Measurements from ENCODE around the gene BAZ2A. TPM values are rescaled to one million over a fixed set of nuclear protein-coding genes. Genes with fewer than 3 reads are reported as not detected.

The BAZ2A gene
- polyA plus RNA-seq, 2 donors, result 16.4 to 47.5 TPM

- Histone ChIP-seq H3K4me1 (ENCODE audit: control insufficient read depth in 2 of 2, insufficient read depth in 2 of 2, low read length in 1 of 2) (no peaks in the 10 kb centered on the region), H3K9me3 (ENCODE audit: control insufficient read depth in 2 of 2, insufficient read depth in 1 of 2, low read depth in 1 of 2, low read length in 1 of 2) (no peaks in the 10 kb centered on the region), H3K27ac (ENCODE audit: low read depth in 2 of 2, low read length in 1 of 2) (no peak overlapping the region), H3K4me3 (ENCODE audit: low read depth in 1 of 2, low read length in 2 of 2) (no peak overlapping the region), H3K36me3 (ENCODE audit: control insufficient read depth in 2 of 2, insufficient read depth in 2 of 2, low read length in 1 of 2) (no peaks in the 10 kb centered on the region), H3K27me3 (ENCODE audit: control insufficient read depth in 1 of 2, insufficient read depth in 2 of 2, low read length in 2 of 2) (no peaks in the 10 kb centered on the region)
- 79 to 91% methylated on average over 5 of the region's 5 CpGs for WGBS, 2 donors
Measured at GRCh38 chr12:56546680-56547079, 83.4 kb downstream of the BAZ2A start.

Other genes starting within 250 kb of the BAZ2A start
- gene TIMELESS, start 180.9 kb downstream of the BAZ2A start, polyA plus RNA-seq, result 1 to 10 TPM; 9.2 TPM
- under 1 TPM in 1 of 2 donors, not detected in 1; 0.04 TPM for gene MIP, start 175.7 kb downstream of the BAZ2A start, polyA plus RNA-seq
- 1 to 10 TPM; 2.2 to 2.9 TPM for gene SPRYD4, start 161.7 kb downstream of the BAZ2A start, polyA plus RNA-seq
- gene GLS2, start 142.2 kb downstream of the BAZ2A start, polyA plus RNA-seq, result 1 to 10 TPM; 3.6 to 4.2 TPM
- gene RBMS2, start 108.5 kb downstream of the BAZ2A start, polyA plus RNA-seq, result 1 to 10 TPM; 3.4 to 6.7 TPM
- 100 to 1,000 TPM; 222 to 636 TPM for gene ATP5F1B, start 15.7 kb upstream of the BAZ2A start, polyA plus RNA-seq
- 100 to 1,000 TPM in 1 of 2 donors, 10 to 100 TPM in 1; 65.7 to 123 TPM for gene PTGES3, start 58.0 kb upstream of the BAZ2A start, polyA plus RNA-seq
- 1,000 to 10,000 TPM; 1,812 to 2,103 TPM for gene NACA, start 95.0 kb upstream of the BAZ2A start, polyA plus RNA-seq
- gene PRIM1, start 122.0 kb upstream of the BAZ2A start, polyA plus RNA-seq, result 1 to 10 TPM; 3.2 to 7.4 TPM
- 1 to 10 TPM; 3.0 to 5.4 TPM for gene HSD17B6, start 133.0 kb upstream of the BAZ2A start, polyA plus RNA-seq

Data from esophagus (tissue), 2 donors.